NCI-H1436 treated with DMSO at 0.1 percent for 48 hours (cell line): Measurements from ENCODE around the gene ARHGEF6.

ENCODE experiments used
- DNase-seq: peaks from one replicate; lab custom pipeline; 2025; lab: John Stamatoyannopoulos, UW

The ARHGEF6 gene

GRCh38 chrX:136747003-136747986, 33.4 kb downstream of the ARHGEF6 start:
- no peak for DNase-seq

- DNase-seq = no peak
Measured at GRCh38 chrX:136745215-136746173, 35.2 kb downstream of the ARHGEF6 start.

- DNase-seq = no peak
Measured at GRCh38 chrX:136742721-136743379, 37.9 kb downstream of the ARHGEF6 start.

- DNase-seq = no peak
Measured at GRCh38 chrX:136738049-136738729, 42.5 kb downstream of the ARHGEF6 start.

- DNase-seq = peak; percentile 22
Measured at GRCh38 chrX:136736690-136737089, 44.0 kb downstream of the ARHGEF6 start.

GRCh38 chrX:136735601-136736000, 45.1 kb downstream of the ARHGEF6 start:
- no peak for DNase-seq

- DNase-seq = no peak
Measured at GRCh38 chrX:136733613-136734012, 47.1 kb downstream of the ARHGEF6 start.

- no peak for DNase-seq
Measured at GRCh38 chrX:136731798-136732197, 48.9 kb downstream of the ARHGEF6 start.

- no peak for DNase-seq
Measured at GRCh38 chrX:136731207-136731782, 49.4 kb downstream of the ARHGEF6 start.

GRCh38 chrX:136728393-136728792, 52.3 kb downstream of the ARHGEF6 start:
- DNase-seq = no peak

GRCh38 chrX:136725441-136726104, 55.2 kb downstream of the ARHGEF6 start:
- no peak for DNase-seq

GRCh38 chrX:136718091-136718490, 62.6 kb downstream of the ARHGEF6 start:
- DNase-seq = no peak

- no peak for DNase-seq
Measured at GRCh38 chrX:136714626-136715599, 65.8 kb downstream of the ARHGEF6 start.

- DNase-seq = no peak
Measured at GRCh38 chrX:136712650-136713310, 68.0 kb downstream of the ARHGEF6 start.

- no peak for DNase-seq
Measured at GRCh38 chrX:136711147-136711546, 69.6 kb downstream of the ARHGEF6 start.

GRCh38 chrX:136710325-136710951, 70.3 kb downstream of the ARHGEF6 start:
- DNase-seq = no peak

- DNase-seq = no peak
Measured at GRCh38 chrX:136708348-136708747, 72.4 kb downstream of the ARHGEF6 start.

GRCh38 chrX:136697156-136697555, 83.6 kb downstream of the ARHGEF6 start:
- DNase-seq = no peak
